Esophagus (tissue), 2 donors: ENCODE results near the gene ZNFX1. TPM values are rescaled to one million over a fixed set of nuclear protein-coding genes. Genes with fewer than 3 reads are reported as not detected.

ENCODE experiments used
- H3K27ac ChIP-seq, 2 donors: one replicate each; pipeline ENCODE4 v1.5.1; 2013; ENCODE audit warnings: low read depth in 2 of 2, mild to moderate bottlenecking in 2 of 2, inconsistent platforms in 1 of 2, low read length in 1 of 2, moderate library complexity in 1 of 2
- H3K27me3 ChIP-seq, 2 donors: one replicate each; pipeline ENCODE4 v1.6.1; 2013; ENCODE audit warnings: low read length in 2 of 2, control low read depth in 1 of 2, mild to moderate bottlenecking in 1 of 2; ENCODE audit not compliant: insufficient read depth in 2 of 2, control insufficient read depth in 1 of 2
- H3K36me3 ChIP-seq, 2 donors: one replicate each; pipeline ENCODE4 v1.6.1; 2013; ENCODE audit warnings: low read length in 1 of 2; ENCODE audit not compliant: control insufficient read depth in 2 of 2, insufficient read depth in 2 of 2
- H3K4me1 ChIP-seq, 2 donors: one replicate each; pipeline ENCODE4 v1.6.1; 2013; ENCODE audit warnings: low read length in 1 of 2; ENCODE audit not compliant: control insufficient read depth in 2 of 2, insufficient read depth in 2 of 2
- H3K4me3 ChIP-seq, 2 donors: one replicate each; pipeline ENCODE4 v1.5.1; 2013; ENCODE audit warnings: low read length in 2 of 2, mild to moderate bottlenecking in 2 of 2, low read depth in 1 of 2, moderate library complexity in 1 of 2
- H3K9me3 ChIP-seq, 2 donors: one replicate each; pipeline ENCODE4 v1.6.1; 2013; ENCODE audit warnings: mild to moderate bottlenecking in 2 of 2, low read depth in 1 of 2, low read length in 1 of 2, moderate library complexity in 1 of 2; ENCODE audit not compliant: control insufficient read depth in 2 of 2, insufficient read depth in 1 of 2
- WGBS, 2 donors: extraction: QIAGEN DNeasy Blood & Tissue Kit; methylation state at CpG; one replicate each; pipeline ENCODE4 v1.1.7; 2013; 5-methylcytosine and 5-hydroxymethylcytosine counted together
- polyA plus RNA-seq, 2 donors: library from polyadenylated mRNA; stranded (reverse); fragments of 200-250 nt; gene quantifications; one replicate each; pipeline ENCODE4 v1.2.3, GENCODE V29; 2013
- donor health status: healthy with polysubstance abuse.
- donor health status: Bipolar disorder and iron deficiency.

The ZNFX1 gene
- polyA plus RNA-seq, 2 donors, result 4.4 to 5.2 TPM

DNA sequence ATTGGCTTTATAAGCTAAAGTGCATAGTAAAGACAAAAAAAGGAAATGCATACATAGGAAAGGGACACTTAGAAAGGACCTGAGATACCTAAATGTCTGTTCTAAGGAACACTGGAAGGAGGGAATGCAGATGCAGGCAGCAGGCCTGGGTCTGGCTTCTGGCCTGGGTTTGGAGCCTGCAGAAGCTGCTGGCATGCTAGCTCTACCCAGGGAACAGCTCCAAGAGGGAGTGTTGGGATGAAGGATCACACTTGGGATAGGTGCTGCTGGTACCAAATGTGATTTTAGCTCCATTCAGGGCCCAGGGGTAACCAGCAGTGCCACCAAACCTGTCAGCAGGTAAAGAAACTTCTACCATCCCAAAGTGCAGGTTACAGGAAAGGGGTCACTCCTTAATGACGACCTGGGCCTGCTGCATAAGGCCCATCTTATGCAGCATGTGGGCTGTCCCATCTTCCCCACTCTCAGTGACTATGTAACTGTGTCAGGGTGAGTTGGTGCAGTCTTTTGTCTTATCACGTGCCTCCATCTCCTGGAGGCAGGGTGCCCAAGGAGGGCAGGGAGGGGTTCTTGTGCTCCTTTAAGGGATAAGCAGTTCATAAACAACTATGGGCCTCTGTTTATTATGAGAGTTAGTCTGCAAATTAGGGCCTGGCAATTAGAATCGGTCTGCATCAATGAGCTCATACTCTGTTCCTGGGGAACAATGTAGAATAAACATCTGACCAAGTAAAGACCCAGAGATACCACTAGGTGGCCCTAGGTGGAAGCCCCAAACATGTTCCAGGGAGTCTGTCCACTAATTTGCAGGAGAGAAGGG, 31.7 kb downstream of the ZNFX1 start:
- Histone ChIP-seq H3K36me3 (peaks cover 33 to 43% of the 10 kb centered on the region in 2 donors), H3K9me3 (no peaks in the 10 kb centered on the region), H3K4me3 (no peak overlapping the region), H3K4me1 (peaks cover 0 to 10% of the 10 kb centered on the region in 2 donors), H3K27me3 (no peaks in the 10 kb centered on the region), H3K27ac (peak overlapping the region in 1 of 2 donors; percentile 26)
- WGBS, 2 donors, result 27 to 33% methylated on average over 3 of the region's 3 CpGs

GRCh38 chr20:49237531-49237930, 40.3 kb downstream of the ZNFX1 start:
- Histone ChIP-seq H3K4me3 (no peak overlapping the region), H3K9me3 (no peaks in the 10 kb centered on the region), H3K36me3 (peaks cover 49 to 58% of the 10 kb centered on the region in 2 donors), H3K4me1 (no peaks in the 10 kb centered on the region), H3K27me3 (no peaks in the 10 kb centered on the region), H3K27ac (no peak overlapping the region)
- 82 to 92% methylated on average over 4 of the region's 4 CpGs for WGBS, 2 donors

DNA sequence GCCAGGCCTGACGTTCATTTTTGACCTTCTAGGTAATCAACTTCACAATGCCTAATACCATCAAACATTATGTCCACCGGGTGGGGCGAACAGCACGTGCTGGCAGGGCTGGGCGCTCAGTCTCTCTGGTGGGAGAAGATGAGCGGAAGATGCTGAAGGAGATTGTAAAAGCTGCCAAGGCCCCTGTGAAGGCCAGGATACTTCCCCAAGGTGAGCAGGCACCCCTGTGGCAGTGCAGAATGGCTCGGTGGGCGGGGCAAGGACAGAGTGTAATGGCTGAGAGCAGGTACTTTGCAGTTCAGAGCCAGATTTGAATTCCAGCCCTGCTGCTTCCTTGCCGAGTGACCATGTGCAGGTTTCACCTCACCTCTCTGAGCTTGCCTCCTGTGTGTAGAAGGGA, 41.6 kb downstream of the ZNFX1 start:
- no peak overlapping the region for H3K27ac ChIP-seq
- WGBS, 2 donors, result 90 to 92% methylated on average over 9 of the region's 9 CpGs
- no peaks in the 10 kb centered on the region for H3K27me3 ChIP-seq
- peaks cover 41 to 52% of the 10 kb centered on the region in 2 donors for H3K36me3 ChIP-seq
- no peaks in the 10 kb centered on the region for H3K9me3 ChIP-seq
- H3K4me1 ChIP-seq, result no peaks in the 10 kb centered on the region
- no peak overlapping the region for H3K4me3 ChIP-seq

GRCh38 chr20:49234831-49235230, 43.0 kb downstream of the ZNFX1 start:
- H3K9me3 ChIP-seq, result no peaks in the 10 kb centered on the region
- WGBS, 2 donors, result 94 to 95% methylated on average over 6 of the region's 6 CpGs
- H3K36me3 ChIP-seq, result peaks cover 44 to 63% of the 10 kb centered on the region in 2 donors
- H3K4me3 ChIP-seq, result no peak overlapping the region
- no peak overlapping the region for H3K27ac ChIP-seq
- no peaks in the 10 kb centered on the region for H3K4me1 ChIP-seq
- no peaks in the 10 kb centered on the region for H3K27me3 ChIP-seq

DNA sequence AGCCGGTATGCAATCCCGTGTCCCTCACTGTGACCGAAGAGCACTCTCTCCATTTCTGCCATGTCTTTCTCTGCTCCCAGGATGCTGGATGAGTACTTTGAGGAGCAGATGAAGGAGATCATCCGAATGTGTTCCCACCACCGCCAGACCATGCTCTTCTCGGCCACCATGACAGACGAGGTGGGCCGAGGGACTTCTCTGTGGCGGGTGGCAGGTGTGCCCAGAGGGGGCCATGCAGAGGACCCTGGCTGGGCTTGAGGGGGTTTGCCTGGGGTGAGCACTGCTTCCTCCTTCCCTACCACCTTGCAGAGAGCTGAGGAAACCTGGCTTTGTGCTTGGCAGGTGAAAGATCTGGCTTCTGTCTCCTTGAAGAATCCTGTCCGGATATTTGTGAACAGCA, 44.6 kb downstream of the ZNFX1 start:
- H3K4me3 ChIP-seq, result no peak overlapping the region
- no peaks in the 10 kb centered on the region for H3K4me1 ChIP-seq
- no peak overlapping the region for H3K27ac ChIP-seq
- H3K9me3 ChIP-seq, result no peaks in the 10 kb centered on the region
- H3K36me3 ChIP-seq, result peaks cover 34 to 55% of the 10 kb centered on the region in 2 donors
- H3K27me3 ChIP-seq, result no peaks in the 10 kb centered on the region
- 95 to 96% methylated on average over 10 of the region's 10 CpGs for WGBS, 2 donors

DNA sequence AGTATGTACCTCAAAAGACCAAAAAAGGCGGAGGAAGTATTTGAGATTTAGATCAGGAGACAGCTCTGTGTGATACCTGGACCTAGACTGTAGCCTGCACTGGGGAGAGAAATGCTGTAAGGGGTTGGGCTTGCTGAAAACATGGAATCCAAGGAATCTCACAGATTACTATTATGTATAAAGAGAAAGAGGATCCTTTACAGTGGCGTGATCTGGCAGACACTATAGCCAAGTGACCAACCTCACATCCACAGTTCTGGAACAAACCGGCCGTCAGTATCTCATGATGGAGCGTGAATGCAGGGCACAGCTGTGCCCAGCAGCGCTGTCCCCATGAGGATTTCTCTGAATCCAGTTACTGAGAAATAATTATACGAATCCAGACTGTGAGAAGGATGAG, 46.4 kb downstream of the ZNFX1 start:
- Histone ChIP-seq H3K27me3 (no peaks in the 10 kb centered on the region), H3K4me1 (no peaks in the 10 kb centered on the region), H3K27ac (no peak overlapping the region), H3K36me3 (peaks cover 29 to 49% of the 10 kb centered on the region in 2 donors), H3K9me3 (no peaks in the 10 kb centered on the region), H3K4me3 (no peak overlapping the region)
- WGBS, 2 donors, result 82 to 92% methylated on average over 7 of the region's 7 CpGs

DNA sequence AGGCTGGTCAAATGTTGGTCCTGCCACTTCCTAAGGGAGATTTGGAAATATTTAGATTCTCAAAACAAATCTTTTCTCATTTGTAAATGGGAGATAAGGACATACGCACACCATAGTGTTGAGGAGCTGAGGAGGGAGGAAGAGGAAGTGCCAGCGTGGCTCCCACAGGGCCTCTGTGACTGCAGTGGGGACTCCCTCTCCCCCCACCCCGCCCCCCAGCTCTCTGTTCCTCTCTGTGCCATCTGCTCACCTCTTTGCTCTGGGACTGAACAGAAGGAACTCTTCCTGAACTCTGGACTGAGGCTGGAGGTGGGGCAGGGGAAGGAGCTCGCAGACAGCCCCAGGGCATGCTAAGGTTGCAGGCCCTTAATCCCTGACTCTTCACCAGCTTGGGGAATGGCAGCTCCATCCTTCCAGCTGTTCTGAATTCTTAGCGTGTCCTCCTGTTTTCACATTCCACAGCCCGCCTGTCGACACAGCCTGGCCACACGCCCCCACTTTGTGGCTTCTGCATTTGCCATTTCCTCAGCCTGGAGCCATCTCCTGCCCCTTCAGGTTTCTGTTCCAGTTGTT, 47.2 kb downstream of the ZNFX1 start:
- H3K27me3 ChIP-seq, result no peaks in the 10 kb centered on the region
- peaks cover 27 to 51% of the 10 kb centered on the region in 2 donors for H3K36me3 ChIP-seq
- H3K4me1 ChIP-seq, result no peaks in the 10 kb centered on the region
- no peaks in the 10 kb centered on the region for H3K9me3 ChIP-seq
- WGBS, 2 donors, result 76% methylated on average over 8 of the region's 8 CpGs
- H3K27ac ChIP-seq, result no peak overlapping the region
- H3K4me3 ChIP-seq, result no peak overlapping the region

- Histone ChIP-seq H3K27ac (no peak overlapping the region), H3K9me3 (no peaks in the 10 kb centered on the region), H3K4me1 (no peaks in the 10 kb centered on the region), H3K36me3 (peaks cover 28 to 48% of the 10 kb centered on the region in 2 donors), H3K4me3 (no peak overlapping the region), H3K27me3 (no peaks in the 10 kb centered on the region)
- WGBS, 2 donors, result 88 to 90% methylated on average over 10 of the region's 10 CpGs
Observed at GRCh38 chr20:49230021-49230420, 47.8 kb downstream of the ZNFX1 start.

GRCh38 chr20:49229381-49229780, 48.5 kb downstream of the ZNFX1 start:
- H3K9me3 ChIP-seq, result no peaks in the 10 kb centered on the region
- peaks cover 25 to 47% of the 10 kb centered on the region in 2 donors for H3K36me3 ChIP-seq
- H3K27me3 ChIP-seq, result no peaks in the 10 kb centered on the region
- H3K4me1 ChIP-seq, result no peaks in the 10 kb centered on the region
- no peak overlapping the region for H3K27ac ChIP-seq
- 86 to 93% methylated on average over 2 of the region's 2 CpGs for WGBS, 2 donors
- no peak overlapping the region for H3K4me3 ChIP-seq

DNA sequence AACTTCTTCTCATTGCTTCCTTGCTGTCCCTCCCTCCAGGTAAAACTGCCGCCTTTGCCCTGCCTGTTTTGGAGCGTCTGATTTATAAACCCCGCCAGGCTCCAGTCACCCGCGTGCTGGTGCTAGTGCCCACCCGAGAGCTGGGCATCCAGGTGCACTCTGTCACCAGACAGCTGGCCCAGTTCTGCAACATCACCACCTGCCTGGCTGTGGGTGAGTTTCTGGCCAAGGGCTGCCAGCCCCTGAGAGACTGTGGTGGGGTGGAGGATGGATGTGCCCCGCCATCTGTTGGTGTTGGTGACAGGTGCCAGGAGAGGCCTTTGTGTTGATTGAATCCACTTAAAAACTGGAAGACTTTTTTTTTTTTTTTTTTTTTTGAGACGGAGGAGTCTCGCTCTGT, 49.2 kb downstream of the ZNFX1 start:
- no peaks in the 10 kb centered on the region for H3K27me3 ChIP-seq
- H3K4me1 ChIP-seq, result no peaks in the 10 kb centered on the region
- H3K9me3 ChIP-seq, result no peaks in the 10 kb centered on the region
- H3K27ac ChIP-seq, result no peak overlapping the region
- H3K4me3 ChIP-seq, result no peak overlapping the region
- 89 to 95% methylated on average over 9 of the region's 9 CpGs for WGBS, 2 donors
- peaks cover 21 to 44% of the 10 kb centered on the region in 2 donors for H3K36me3 ChIP-seq
